T follicular helper cell (primary cell): Measurements from ENCODE around the gene RNF168.
"Not testable (repeated sequence)": the region's sequence is repeated elsewhere in the genome, so short reads cannot be mapped to it uniquely, and the experiment has no call there.

Source experiments
- DNase-seq: peaks from one replicate; pipeline ENCODE4 v3.0.0-alpha.2; 2020; ENCODE audit warnings: low read depth
- total RNA-seq, 2 experiments: gene quantifications; one replicate each; lab custom pipeline; 2026; lab: John Stamatoyannopoulos, UW

RNF168 gene
- 53.3 to 255 reads per million in 2 experiments for total RNA-seq

- DNase-seq: peak; percentile 77
These were observed at the start of gene RNF168 for GRCh38 chr3:196503196-196504076. RNF168 (minus strand) TSS chr3:196503768; CDS start chr3:196503173, 595 bp downstream.

GRCh38 chr3:196552253-196552652 is 48.7 kb upstream of the RNF168 start:
- no peak for DNase-seq

- DNase-seq: not testable (repeated sequence)
These were observed 46.6 kb upstream of the RNF168 start for GRCh38 chr3:196550172-196550571.

- not testable (repeated sequence) for DNase-seq
These were observed 45.7 kb upstream of the RNF168 start for GRCh38 chr3:196549312-196549711.

- no peak for DNase-seq
These were observed 43.5 kb upstream of the RNF168 start for GRCh38 chr3:196547067-196547466.

GRCh38 chr3:196546537-196546936 is 43.0 kb upstream of the RNF168 start:
- DNase-seq: no peak

- no peak for DNase-seq
These were observed 41.0 kb upstream of the RNF168 start for GRCh38 chr3:196544491-196544992.

- DNase-seq: no peak
These were observed 38.3 kb upstream of the RNF168 start for GRCh38 chr3:196541684-196542445.

GRCh38 chr3:196537319-196537984 is 33.9 kb upstream of the RNF168 start:
- DNase-seq: peak; percentile 51

- no peak for DNase-seq
These were observed 29.7 kb upstream of the RNF168 start for GRCh38 chr3:196533260-196533681.

- no peak for DNase-seq
These were observed 27.9 kb upstream of the RNF168 start for GRCh38 chr3:196531418-196531817.

GRCh38 chr3:196528639-196529233 is 25.2 kb upstream of the RNF168 start:
- DNase-seq: peak; percentile 25

GRCh38 chr3:196525141-196525540 is 21.6 kb upstream of the RNF168 start:
- no peak for DNase-seq

GRCh38 chr3:196524527-196524926 is 21.0 kb upstream of the RNF168 start:
- DNase-seq: no peak

- no peak for DNase-seq
These were observed 20.3 kb upstream of the RNF168 start for GRCh38 chr3:196523841-196524240.

- DNase-seq: not testable (repeated sequence)
These were observed 17.7 kb upstream of the RNF168 start for GRCh38 chr3:196521291-196521690.

- no peak for DNase-seq
These were observed 16.1 kb upstream of the RNF168 start for GRCh38 chr3:196519718-196520082.

- peak; percentile 36 for DNase-seq
These were observed 15.6 kb upstream of the RNF168 start for GRCh38 chr3:196518966-196519717.

- no peak for DNase-seq
These were observed 14.4 kb upstream of the RNF168 start for GRCh38 chr3:196517919-196518318.

GRCh38 chr3:196517162-196517800 is 13.7 kb upstream of the RNF168 start:
- DNase-seq: no peak
